Dermis microvascular lymphatic vessel endothelial cell (primary cell): ENCODE measurements around the gene CALCB. TPM values are rescaled to one million over a fixed set of nuclear protein-coding genes. Genes with fewer than 3 reads are reported as not detected.
"Not testable (repeated sequence)": the region's sequence is repeated elsewhere in the genome, so short reads cannot be mapped to it uniquely, and the experiment has no call there.

Source experiments
- DNase-seq, 2 donors: peaks; one replicate each; pipeline versions ENCODE4 v3.0.0 to v3.0.0-alpha.2; 2010; ENCODE audit warnings: low read depth in 2 of 2
- total RNA-seq: library from RNA; depleted of rRNA; stranded (reverse); fragments of >200 nt; gene quantifications from 2 replicates; pipeline ENCODE4 v1.2.1, GENCODE V29; 2014

CALCB gene, protein sequence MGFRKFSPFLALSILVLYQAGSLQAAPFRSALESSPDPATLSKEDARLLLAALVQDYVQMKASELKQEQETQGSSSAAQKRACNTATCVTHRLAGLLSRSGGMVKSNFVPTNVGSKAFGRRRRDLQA
- not detected in 2 replicates for total RNA-seq

DNA sequence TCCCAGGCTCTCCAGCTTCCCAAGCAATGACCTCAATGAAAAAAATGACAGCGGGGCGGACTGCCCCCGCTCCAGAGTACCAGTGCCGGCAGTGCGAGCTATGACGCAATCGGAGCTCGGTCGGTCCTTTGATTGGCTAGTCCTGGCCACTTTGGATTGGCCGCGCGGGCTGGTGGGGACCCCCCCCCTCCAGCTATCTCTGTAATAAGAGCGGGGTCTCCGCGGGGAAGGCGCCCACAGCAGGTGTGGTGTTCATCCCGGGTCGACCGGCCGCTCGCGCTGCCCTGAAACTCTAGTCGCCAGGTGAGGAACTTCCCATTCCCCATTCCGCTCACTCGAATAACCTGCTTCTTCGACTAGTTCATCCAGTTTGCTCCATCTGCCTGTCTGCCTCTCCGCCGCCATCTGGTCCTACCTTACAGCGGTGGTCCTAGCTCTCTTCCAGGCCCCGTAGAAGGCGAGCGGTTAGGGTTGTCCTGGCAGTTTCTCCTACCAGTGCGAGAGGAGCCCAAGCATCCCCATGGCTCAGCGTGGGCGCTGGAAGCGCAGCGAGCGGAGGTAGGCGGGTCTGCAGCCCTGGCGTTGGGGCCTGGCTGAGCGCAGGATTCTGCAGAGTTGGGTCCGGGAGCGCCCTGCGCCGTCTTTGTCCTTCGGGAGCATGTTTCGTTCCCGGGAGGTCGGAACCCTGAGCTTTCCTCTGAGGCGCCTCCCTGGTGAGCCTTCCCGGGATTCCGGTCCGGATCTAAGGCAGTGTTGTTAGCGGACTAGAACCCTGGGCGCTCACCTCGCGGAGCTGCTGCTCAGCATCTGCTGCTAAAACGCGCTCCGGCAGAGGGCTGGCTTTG is at the start of gene CALCB:
Gene CALCB, plus strand, starts transcription at position 233 of the 845 bp plus-strand sequence. CDS start 1,126 bp downstream, outside the sequence.
- no peak for DNase-seq

DNA sequence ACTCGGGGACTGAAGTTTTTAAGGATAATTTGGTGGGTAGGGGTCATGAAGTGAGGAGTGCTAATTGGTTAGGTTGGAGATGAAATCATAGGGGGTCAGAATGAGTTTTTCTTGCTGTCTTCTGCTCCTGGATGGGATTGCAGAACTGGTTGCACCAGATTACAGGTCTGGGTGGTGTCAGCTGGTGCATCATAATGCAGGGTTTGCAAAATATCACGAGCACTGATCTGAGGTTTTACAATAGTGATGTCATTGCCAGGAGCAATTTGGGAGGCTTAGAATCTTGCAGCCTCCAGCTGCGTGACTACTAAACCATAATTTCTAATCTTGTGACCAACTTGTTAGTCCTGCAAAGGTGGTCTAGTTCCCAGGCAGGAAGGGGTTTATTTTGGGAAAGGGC is 46.4 kb upstream of the CALCB start:
- DNase-seq = no peak

DNA sequence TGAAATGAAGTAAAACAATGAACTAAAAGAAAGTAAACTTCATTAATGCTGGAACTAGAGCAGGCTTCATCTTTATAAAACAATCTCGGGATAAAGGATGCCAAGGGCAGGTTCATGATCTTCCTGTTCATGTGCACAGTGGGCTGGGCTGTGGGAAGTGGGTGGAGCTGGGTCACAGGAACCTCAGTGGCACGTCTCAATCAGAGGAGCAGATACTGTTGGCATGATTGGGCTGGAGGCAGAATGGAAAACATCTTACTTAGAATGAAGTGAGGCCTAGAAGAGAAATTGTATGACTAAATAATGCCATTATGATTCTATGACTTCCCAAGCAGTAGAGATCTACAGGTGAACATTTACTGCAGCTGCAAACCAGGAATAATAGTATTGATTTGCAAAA is 45.4 kb upstream of the CALCB start:
- no peak for DNase-seq

DNA sequence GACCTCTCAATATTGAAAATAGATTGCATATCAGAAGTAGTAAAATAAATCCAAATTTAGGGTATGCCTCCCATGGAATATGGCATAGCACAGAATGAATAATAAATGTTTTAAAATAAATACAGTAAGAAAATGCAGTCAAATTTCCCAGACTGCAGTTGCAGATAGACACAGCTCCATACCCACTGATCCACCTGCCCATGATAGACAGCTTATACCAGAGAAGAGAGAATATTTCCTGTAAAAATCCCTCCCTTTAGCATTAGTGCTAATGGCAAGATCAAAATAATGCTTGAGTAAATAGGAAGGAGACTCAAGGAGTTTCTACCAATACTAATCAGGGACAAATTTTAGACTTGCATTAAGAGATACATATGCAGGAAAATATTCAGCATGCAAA is 45.0 kb upstream of the CALCB start:
- no peak for DNase-seq

DNA sequence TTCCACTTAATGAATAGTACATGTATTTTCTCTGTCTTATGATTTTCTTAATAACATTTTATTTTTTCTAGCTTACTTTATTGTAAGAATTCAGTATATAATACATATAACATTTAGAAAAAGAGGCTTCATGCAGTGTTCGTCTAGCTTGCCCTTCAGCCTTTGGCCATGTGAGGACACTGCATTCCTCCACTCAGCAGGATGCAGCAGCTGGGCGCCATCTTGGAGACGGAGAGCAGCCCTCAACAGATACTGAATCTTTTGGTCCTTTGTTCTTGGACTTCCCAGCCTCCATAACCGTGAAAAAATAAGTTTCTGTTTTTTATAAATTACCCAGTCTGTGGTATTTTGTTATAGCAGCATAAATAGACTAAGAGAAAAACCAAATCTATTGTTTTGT is 41.4 kb upstream of the CALCB start:
- DNase-seq = not testable (repeated sequence)

DNA sequence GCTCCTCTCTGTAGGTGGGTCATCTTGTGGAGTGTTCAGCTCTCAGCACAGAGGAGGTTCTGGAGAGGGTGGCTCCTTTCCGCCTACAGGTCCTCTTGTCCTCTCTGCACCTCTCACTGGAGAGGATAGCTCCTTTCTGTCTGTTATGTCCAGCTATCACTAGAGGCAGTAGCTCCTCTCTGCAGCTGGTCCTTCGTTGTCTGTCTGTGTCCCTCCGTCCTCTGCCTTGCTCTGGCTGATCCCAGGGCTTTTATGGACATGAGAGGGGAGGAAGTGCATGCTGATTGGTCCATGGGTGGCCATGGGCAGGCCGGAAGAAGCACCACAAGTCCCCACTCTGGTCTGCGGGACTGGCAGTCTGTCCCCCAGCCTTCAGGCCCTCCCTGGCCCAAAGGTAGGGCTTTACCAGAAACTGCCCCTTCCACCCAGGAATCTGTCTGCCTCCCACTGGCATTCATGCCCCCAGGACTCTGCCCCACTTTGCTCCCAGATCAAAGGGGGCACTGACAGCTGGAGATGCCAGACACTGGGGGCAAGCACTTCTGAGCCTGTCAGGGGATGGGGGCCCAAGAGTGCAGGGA is 38.6 kb upstream of the CALCB start:
- no peak for DNase-seq

DNA sequence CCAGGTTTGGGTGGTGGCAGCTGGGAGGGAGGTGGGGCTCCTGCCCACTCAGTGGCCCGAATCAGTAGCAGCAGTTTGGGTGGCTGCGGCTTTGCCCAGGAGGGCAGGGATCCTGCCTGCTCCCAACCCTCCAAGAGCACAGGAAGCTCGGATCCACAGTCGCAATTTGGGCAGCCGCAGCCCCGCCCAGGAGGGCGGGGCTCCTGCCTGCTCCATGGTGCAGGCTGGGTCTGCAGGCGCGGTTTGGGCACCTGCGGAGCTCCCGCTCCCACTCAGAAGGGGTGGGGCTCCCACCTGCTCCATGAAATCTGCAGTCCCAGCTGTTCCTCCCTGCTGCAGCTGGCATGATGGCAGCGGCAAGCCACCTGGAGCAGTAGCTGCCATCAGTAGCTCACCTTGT is 38.1 kb upstream of the CALCB start:
- DNase-seq = no peak

DNA sequence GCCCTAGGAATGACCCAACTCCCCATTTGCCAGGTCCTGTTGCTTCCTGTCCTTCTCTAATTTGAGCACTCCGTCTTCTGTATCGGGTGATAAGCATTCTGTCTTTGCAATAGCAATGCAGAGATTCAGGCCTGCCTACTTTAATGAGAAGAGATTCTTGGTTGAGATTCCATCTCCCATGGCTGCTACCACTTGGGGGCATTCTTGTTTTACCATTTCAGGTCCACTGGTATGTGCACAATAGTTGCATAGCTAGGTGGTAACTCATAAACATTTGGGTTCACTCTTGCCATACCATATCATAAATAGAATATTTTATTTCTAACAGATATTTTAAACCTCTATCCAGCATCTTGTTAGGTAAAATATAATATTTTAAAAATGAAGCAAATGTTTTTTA is 34.4 kb upstream of the CALCB start:
- no peak for DNase-seq

DNA sequence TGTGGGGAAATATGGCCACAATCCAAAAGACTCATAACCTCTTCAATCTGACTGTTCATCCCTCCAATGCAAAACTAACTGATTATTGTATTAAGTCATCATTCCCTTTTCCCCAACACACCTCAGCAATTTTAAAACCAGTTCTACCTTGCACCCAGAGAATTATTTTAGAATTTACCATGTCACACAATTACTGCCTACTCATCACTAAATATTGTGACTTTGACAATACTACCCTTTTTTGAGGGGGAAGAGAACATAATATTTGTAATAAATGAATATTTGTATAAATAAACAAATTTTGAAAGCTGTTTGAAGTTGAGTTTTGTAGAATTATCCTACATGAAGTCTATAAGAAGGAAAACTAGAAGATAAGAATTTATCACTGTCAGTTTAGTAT is 28.2 kb upstream of the CALCB start:
- no peak for DNase-seq

DNA sequence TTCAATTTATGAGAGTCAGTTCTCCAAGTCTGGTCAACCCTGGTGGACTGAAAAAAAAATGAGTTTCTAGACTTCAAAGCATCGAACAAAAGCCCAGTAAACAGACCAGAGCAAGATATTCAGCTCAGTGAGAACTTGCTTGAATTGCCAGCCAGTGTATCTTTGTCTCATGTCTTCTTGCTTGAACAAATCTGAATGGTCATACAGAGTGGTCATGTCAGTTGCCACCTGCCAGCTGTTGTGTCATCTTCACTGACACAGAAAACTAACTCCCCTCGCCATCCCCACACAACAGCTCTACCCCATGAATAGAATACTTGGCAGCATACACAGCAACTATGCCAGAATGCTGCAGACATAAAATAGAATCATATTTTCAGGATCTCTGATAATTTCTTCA is 27.5 kb upstream of the CALCB start:
- DNase-seq = no peak

DNA sequence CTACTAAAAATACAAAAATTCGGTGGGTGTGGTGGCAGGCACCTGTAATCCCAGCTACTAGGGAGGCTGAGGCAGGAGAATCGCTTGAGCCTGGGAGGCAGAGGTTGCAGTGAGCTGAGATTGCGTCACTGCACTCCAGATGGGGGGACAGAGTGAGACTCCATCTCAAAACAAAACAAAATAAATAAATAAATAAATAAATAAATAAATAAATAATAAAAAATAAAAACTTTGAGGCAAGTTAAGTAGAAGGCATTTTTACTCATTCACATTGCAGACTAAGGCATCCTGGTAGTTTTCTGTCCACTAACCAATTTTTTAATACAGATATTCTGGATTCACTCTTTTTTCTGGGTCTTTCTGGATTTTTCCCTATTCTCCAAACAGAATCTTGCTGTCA is 26.7 kb upstream of the CALCB start:
- not testable (repeated sequence) for DNase-seq

DNA sequence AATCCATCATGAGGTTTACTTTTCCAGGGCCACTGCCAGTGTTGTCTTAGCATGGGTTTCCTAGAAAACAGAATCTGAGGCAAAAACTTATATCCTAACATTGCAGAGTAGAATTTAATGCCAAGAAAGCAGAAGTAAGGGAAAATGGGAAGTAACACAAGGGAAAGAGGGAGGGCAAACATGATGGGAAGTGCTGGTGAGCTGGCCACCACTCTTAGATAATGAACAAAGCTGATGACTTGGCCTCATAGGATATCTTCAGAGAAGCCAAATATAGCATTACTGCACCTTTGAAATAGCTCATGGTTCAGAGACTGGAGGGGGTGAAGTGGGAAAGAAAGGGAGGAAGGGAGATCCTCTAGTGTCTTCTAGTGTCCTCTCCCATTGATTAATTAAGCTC is 24.8 kb upstream of the CALCB start:
- DNase-seq = no peak

DNA sequence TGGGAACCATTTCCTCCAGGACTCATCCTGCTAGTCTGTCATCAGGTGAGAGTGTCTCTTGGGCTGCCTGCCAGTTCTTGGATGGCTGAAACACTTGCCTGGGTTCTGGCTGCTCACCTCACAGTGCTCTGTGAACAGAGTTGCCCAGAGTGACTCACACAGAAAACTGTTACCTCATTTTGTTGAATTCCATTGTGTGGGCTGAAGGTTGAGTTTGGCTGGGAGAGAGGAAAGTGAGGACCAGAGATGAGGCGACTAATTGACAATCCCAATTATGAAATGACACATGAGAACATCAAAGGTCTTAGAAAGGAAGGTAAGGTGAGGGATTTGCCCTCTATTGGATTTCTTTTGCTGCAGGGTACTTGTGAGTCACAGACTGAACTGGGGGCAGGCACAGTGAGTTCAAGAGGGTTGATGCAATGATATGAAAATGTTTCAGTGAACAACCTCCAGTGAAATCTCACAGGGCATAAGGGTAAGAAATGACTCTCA is 20.2 kb upstream of the CALCB start:
- no peak for DNase-seq

DNA sequence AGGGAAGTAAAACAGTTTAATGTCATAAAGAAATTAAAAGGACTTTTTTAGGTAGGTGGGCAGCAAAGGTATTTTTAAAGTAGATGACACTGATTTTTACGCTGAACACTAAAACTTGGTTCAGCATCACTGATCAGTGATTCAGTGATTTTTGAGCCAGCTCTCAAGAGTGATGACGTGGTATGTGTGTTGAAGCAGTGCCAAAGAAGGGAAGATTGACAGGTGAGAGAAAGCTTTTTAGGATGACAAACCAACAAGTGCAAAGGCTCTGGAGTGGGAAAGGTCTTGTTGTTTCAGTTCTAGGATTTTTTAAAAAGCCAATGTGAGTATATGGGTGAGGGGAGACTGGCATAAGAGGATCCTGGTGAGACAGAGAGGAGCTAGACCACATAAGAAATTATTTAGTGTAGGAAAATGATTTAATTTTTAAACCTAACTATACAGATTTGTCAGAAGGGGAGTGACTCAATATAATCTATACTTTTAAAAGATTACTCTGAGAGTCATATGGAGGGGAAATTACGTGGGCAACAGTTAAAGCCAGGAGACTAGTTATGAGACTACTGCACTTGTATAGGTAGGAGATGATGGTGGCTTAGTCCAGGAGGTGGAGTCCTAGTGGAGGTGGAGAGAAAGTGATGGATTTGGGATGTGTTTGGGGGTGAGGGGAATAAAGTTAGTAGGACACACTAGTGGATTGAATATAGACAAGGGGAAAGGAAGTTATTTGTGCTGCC is 17.6 kb upstream of the CALCB start:
- no peak for DNase-seq

DNA sequence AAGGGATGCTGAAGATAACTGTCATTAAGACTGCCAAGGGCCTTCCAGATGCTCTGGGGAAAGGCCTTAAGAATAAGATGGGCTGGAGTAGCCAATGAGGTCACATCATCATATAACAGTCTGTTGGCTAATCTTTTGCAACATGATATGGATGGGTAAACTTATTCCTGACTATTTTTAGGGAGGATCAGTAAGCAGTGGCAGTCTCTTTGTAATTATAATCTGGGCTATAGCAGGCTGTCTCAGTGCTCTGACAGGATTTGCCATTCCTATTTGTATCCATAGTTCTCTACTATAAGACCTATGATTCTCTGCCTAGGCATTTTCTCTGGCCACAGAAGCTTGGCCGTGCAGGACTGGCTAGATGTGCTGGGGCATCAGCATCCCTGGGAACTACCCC is 16.1 kb upstream of the CALCB start:
- DNase-seq = no peak

DNA sequence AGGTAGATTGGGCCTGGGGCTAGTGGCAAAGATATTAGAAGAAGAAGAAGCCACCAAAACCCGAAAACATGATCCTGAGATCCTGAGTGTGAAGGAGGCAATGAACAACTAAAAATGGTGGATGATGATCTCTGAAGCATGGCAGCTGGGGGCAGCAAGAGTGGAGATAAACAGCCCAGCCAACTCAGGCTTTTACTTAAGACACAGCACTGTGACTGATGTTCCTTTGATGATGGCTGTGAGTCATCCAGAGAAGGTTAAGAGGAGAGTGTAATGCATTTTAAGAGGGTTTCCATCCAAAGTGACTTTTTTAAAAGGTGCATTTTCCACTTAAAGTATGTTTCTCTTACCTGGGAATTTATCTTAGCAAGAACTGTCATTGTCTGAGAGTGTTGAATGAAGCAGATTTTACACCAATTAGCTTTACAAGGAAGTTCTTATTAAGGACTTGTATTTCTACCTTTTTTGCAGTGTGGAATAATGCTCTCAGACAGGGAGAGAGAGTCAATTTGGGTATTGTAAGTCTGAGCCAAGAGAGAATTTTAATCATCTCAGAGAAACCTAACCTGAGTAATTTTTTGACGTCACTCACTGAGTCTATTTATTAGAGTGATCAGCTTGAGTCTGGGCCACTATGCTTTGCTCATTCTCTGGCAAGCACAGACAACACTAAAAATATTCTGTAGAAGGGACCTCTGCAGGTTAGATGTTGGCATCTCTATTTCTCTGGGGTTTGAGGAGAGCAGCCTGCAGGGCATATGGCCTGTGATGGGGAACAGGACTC is 14.1 kb upstream of the CALCB start:
- DNase-seq = no peak

DNA sequence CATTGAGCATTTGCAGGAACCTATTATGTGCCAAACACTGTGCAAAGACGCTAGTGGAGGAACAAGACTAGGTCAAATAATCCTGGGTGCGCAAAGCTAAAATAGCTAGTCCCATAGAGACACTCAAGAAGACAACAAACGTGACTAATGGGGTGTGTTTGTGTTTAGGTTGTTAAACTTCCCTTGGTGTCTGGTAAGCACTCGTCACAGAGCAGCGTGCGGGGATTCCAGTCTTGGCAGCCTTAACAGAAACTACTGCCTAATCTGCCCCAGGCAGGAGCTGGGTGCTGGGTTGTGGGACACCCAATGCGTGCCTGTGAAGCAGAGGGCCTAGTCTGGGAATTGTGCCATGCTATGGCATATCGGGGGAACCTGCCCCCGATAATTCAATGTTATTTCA is 10.8 kb upstream of the CALCB start:
- DNase-seq = no peak

DNA sequence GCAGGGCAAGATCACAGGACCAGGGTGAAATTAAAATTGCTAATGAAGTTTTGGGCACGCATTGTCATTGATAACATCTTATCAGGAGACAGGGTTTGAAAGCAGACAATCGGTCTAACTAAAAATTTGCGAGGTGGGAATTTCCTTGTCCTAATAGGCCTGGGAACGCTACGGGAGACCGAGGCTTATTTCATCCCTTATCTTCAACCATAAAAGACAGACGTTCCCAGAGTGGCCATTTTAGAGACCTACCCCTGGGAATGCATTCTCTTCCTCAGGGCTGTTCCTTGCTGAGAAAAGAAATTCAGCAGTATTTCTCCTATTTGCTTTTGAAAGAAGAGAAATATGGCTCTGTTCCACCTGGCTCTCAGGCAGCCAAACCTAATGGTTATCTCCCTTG is 3.6 kb upstream of the CALCB start:
- not testable (repeated sequence) for DNase-seq

DNA sequence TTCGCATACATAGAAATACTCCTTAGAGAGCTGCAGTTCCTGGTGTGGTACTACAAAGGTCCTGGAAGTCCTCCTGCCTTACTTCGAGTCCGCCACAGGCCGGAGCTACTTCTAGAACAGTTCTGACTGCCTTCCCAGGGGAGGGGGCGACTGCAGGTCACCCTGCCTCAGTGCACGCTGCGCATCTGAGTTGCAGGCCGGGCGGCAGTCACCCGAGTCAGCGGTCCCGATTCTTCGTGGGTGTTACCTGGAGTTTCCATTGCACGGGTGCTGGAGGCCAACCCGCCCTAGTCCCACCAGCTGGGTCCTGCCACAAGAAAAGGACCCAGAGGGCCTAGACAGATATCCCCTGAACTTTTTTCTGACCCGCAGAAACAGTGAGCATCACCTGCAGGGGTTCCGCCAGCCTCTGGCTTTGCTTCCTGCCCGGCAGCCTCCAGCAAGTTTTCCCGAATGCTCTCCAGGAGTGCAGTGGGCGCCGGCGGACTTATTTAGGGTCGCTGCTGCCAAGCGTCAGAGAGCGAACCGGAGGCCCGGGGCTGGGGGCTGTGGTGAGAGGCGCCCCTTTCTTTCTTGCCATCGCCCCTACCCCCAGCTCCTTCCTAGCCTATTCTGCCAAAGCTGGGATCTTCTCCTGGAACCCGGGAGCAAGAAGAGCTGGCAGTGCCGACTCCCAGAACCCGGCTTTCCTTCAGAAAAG is 1.7 kb upstream of the CALCB start:
- DNase-seq = no peak

DNA sequence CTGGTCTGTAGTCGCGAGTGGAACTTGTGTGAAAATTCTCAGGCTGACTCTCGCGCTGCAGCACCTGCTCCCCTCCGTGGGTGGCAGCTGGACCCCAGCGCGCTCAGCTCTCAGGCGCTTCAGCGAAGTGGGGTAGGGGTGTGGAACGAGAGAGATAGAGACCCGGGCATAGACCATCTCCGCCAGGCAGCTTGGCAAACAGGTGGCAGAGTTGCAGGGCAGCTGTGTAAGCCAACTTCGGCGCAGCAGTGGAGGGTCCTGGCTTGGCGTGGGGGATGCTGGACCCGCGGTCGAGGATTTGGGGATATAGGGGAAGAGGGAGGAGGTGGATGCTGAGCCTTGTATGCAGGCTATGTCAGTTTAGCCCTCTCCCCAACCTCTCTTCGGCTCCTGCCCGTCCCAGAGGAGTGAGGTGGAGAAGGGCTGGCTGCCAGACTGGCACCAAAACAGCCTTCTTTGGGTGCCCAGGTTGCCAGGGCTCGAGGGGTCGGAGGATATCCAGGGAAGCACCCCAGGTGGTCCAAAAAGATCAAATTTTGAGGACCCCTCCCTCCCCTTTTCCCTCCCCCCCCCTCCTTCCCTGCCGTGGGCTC is 746 bp upstream of the CALCB start:
- no peak for DNase-seq
